CD14-positive monocyte (primary cell): Measurements from ENCODE around the gene TMEM219. TPM values are rescaled to one million over a fixed set of nuclear protein-coding genes. Genes with fewer than 3 reads are reported as not detected.

ENCODE experiments used
- DNase-seq, 3 donors: peaks; one replicate each; pipeline ENCODE4 v3.0.0-alpha.2; 2011 to 2022
- H2AFZ ChIP-seq: 2 replicates; pipeline ENCODE4 v1.6.0; 2012; ENCODE audit warnings: mild to moderate bottlenecking, low read depth, low read length, inconsistent platforms; ENCODE audit not compliant: insufficient read depth, poor library complexity, severe bottlenecking
- H3K27ac ChIP-seq, 2 donors: 1 replicate in 1 of 2; 2 replicates in 1 of 2; pipeline ENCODE4 v1.5.1; 2012 to 2013; ENCODE audit warnings: low read length in 2 of 2, control low read depth in 1 of 2, inconsistent platforms in 1 of 2, low read depth in 1 of 2, mild to moderate bottlenecking in 1 of 2
- H3K27me3 ChIP-seq, 2 donors: one replicate each; pipeline versions ENCODE4 v1.6.0 to v1.6.1; 2011 to 2013; ENCODE audit warnings: low read length in 2 of 2; ENCODE audit not compliant: control insufficient read depth in 2 of 2, insufficient read depth in 2 of 2
- H3K36me3 ChIP-seq, 2 donors: replicated peaks in 1 of 2; 1 replicate in 1 of 2; 2 replicates in 1 of 2; pipeline versions ENCODE4 v1.5.1 to v1.6.1; 2012 to 2013; ENCODE audit warnings: low read length in 2 of 2, control low read depth in 1 of 2, inconsistent platforms in 1 of 2, mild to moderate bottlenecking in 1 of 2; ENCODE audit not compliant: insufficient read depth in 2 of 2, control insufficient read depth in 1 of 2
- H3K4me1 ChIP-seq, 2 donors: 1 replicate in 1 of 2; 2 replicates in 1 of 2; pipeline versions ENCODE4 v1.5.1 to v1.6.1; 2012 to 2013; ENCODE audit warnings: low read length in 2 of 2, control low read depth in 1 of 2, inconsistent platforms in 1 of 2, mild to moderate bottlenecking in 1 of 2, moderate library complexity in 1 of 2; ENCODE audit not compliant: insufficient read depth in 2 of 2, control insufficient read depth in 1 of 2
- H3K4me2 ChIP-seq: replicated peaks from 2 replicates; pipeline ENCODE3; 2012; ENCODE audit warnings: low read length, moderate library complexity, mild to moderate bottlenecking; ENCODE audit not compliant: poor library complexity, severe bottlenecking; ENCODE audit errors: extremely low read depth
- H3K4me3 ChIP-seq, 3 experiments: fragments of 200-600 bp in 1 of 3; sonication (generic) in 1 of 3; replicated peaks in 1 of 3; 1 replicate in 2 of 3; 2 replicates in 1 of 3; pipeline ENCODE4 v1.5.1; 2011 to 2013; ENCODE audit warnings: low read length in 3 of 3, mild to moderate bottlenecking in 3 of 3, control low read depth in 2 of 3, low read depth in 2 of 3, inconsistent platforms in 1 of 3, moderate library complexity in 1 of 3
- H3K79me2 ChIP-seq: 2 replicates; pipeline ENCODE4 v1.6.0; 2012; ENCODE audit warnings: mild to moderate bottlenecking, control low read depth, inconsistent platforms, low read length, moderate library complexity; ENCODE audit not compliant: insufficient read depth
- H3K9ac ChIP-seq: 2 replicates; pipeline ENCODE4 v1.6.0; 2017; ENCODE audit warnings: low read length, mild to moderate bottlenecking; ENCODE audit not compliant: insufficient read depth, poor library complexity, severe bottlenecking
- H3K9me3 ChIP-seq, 2 donors: replicated peaks in 1 of 2; 1 replicate in 1 of 2; 2 replicates in 1 of 2; pipeline versions ENCODE4 v1.5.1 to v1.6.1; 2012 to 2013; ENCODE audit warnings: low read length in 2 of 2, control low read depth in 1 of 2; ENCODE audit not compliant: control insufficient read depth in 1 of 2, insufficient read depth in 1 of 2
- H4K20me1 ChIP-seq: 2 replicates; pipeline ENCODE4 v1.6.0; 2012; ENCODE audit warnings: mild to moderate bottlenecking, low read length, control low read depth, moderate library complexity; ENCODE audit not compliant: insufficient read depth
- H3K27ac Mint-ChIP-seq, 7 donors: one replicate each; pipeline ENCODE4 v1.8.0; 2020; ENCODE audit warnings: mild to moderate bottlenecking in 7 of 7, mixed read lengths in 7 of 7, moderate library complexity in 6 of 7, inconsistent platforms in 2 of 7
- H3K27me3 Mint-ChIP-seq, 3 donors: one replicate each; pipeline ENCODE4 v1.8.0; 2021 to 2022; ENCODE audit warnings: low read depth in 3 of 3, mild to moderate bottlenecking in 3 of 3, mixed read lengths in 3 of 3, moderate library complexity in 3 of 3, inconsistent platforms in 1 of 3
- H3K36me3 Mint-ChIP-seq, 2 donors: one replicate each; pipeline ENCODE4 v1.8.0; 2020; ENCODE audit warnings: mixed read lengths in 2 of 2, inconsistent platforms in 1 of 2, mild to moderate bottlenecking in 1 of 2
- H3K4me1 Mint-ChIP-seq: one replicate; pipeline ENCODE4 v1.8.0; 2020; ENCODE audit warnings: mild to moderate bottlenecking, mixed read lengths
- H3K4me3 Mint-ChIP-seq, 2 donors: one replicate each; pipeline ENCODE4 v1.8.0; 2020; ENCODE audit warnings: mild to moderate bottlenecking in 2 of 2, mixed read lengths in 2 of 2, moderate library complexity in 1 of 2
- H3K9me3 Mint-ChIP-seq, 7 donors: one replicate each; pipeline ENCODE4 v1.8.0; 2020 to 2022; ENCODE audit warnings: mixed read lengths in 7 of 7, mild to moderate bottlenecking in 6 of 7, moderate library complexity in 6 of 7, inconsistent platforms in 2 of 7
- CTCF ChIP-seq: fragments of 200-600 bp; IDR thresholded peaks from one replicate; pipeline ENCODE4 v1.8.0; 2022; ENCODE audit warnings: antibody characterized with exemption, mild to moderate bottlenecking
- WGBS: methylation state at CpG from one replicate; pipeline ENCODE4 v1.1.5; 2013; ENCODE audit warnings: missing lambda C conversion rate; ENCODE audit not compliant: insufficient coverage; 5-methylcytosine and 5-hydroxymethylcytosine counted together
- intact Hi-C, 2 donors: fragments of 100-400 bp; cut with micrococcal nuclease; formaldehyde crosslinking; loops; one replicate each; pipeline versions ENCODE4 v1.15.0 to v1.15.1; 2023
- polyA plus RNA-seq, 3 donors: library from polyadenylated mRNA; depleted of rRNA in 1 of 3; unstranded in 2 of 3; stranded (reverse) in 1 of 3; fragments of 300-500 nt in 2 of 3; fragments of >200 nt in 1 of 3; fragmentation: Illumina TruSeq in 2 of 3; gene quantifications; 1 replicate in 2 of 3; 2 replicates in 1 of 3; pipeline ENCODE4 v1.2.3, GENCODE V29; 2012 to 2021

TMEM219 gene
- polyA plus RNA-seq, 3 donors = 157 to 265 (median 227) TPM

- Histone ChIP-seq H3K4me1 (peaks cover 31 to 43% of the 10 kb centered on the region in 2 donors), H2AFZ (no peak overlapping the region), H3K4me3 (peak overlapping the region in 2 of 3 experiments; percentile 98 to 100), H3K9ac (no peak overlapping the region), H3K4me2 (peak overlapping the region; percentile 100), H3K36me3 (peaks cover 29 to 46% of the 10 kb centered on the region in 2 donors), H3K79me2 (peaks cover 42% of the 10 kb centered on the region), H3K27ac (peak overlapping the region; percentile 18 to 43), H3K27me3 (no peaks in the 10 kb centered on the region), H4K20me1 (peaks cover 46% of the 10 kb centered on the region), H3K9me3 (no peaks in the 10 kb centered on the region)
- Mint-ChIP-seq H3K27me3 (peaks cover 0 to 5% (median 2%) of the 10 kb centered on the region in 3 donors), H3K9me3 (peaks cover 0 to 5% (median 2%) of the 10 kb centered on the region in 7 donors), H3K4me1 (peaks cover 38% of the 10 kb centered on the region), H3K4me3 (peak overlapping the region; percentile 91 to 94), H3K36me3 (peaks cover 29 to 55% of the 10 kb centered on the region in 2 donors), H3K27ac (peak overlapping the region; percentile 15 to 88 (median 80))
- intact Hi-C loops = loop anchor here in 1 of 2 donors (1.0 to 10.0 kb wide), 2 partner anchors 23 to 108 kb away; partner anchors contain the start of genes CDIPT and INO80E
- TF ChIP-seq CTCF = no peak
- 92% methylated on average over 5 of the region's 6 CpGs for WGBS
- DNase-seq = no peak
Observed at GRCh38 chr16:29972992-29973383, 11.1 kb downstream of the TMEM219 start.

GRCh38 chr16:29973384-29974246 is 11.7 kb downstream of the TMEM219 start, which contains the start of gene TAOK2:
Gene TAOK2 (plus strand): TSS chr16:29973868. CDS start chr16:29977773, 3,905 bp downstream.
- peak within 1 kb of the TSS; percentile 63 to 77 for H3K27ac ChIP-seq
- peaks cover 29 to 55% of the 10 kb centered on the region in 2 donors for H3K36me3 Mint-ChIP-seq
- peak; percentile 97 to 99 (median 98) for DNase-seq
- H3K4me2 ChIP-seq = peak within 1 kb of the TSS; percentile 100
- peak within 1 kb of the TSS; percentile 98 for H2AFZ ChIP-seq
- H3K27me3 Mint-ChIP-seq = peaks cover 0 to 5% (median 2%) of the 10 kb centered on the region in 3 donors
- H3K4me1 Mint-ChIP-seq = peaks cover 38% of the 10 kb centered on the region
- intact Hi-C loops = loop anchor here (1.0 to 10.0 kb wide), 2 partner anchors 23 to 109 kb away; partner anchors contain the start of genes INO80E (in 2 of the 2) and CDIPT (in 1 of the 2)
- no peak for TF ChIP-seq CTCF
- 4% methylated on average over 65 of the region's 75 CpGs for WGBS
- peak within 1 kb of the TSS; percentile 82 to 96 (median 93) for H3K27ac Mint-ChIP-seq
- H3K4me1 ChIP-seq = peaks cover 31 to 43% of the 10 kb centered on the region in 2 donors
- peaks cover 0 to 5% (median 2%) of the 10 kb centered on the region in 7 donors for H3K9me3 Mint-ChIP-seq
- H3K9me3 ChIP-seq = no peaks in the 10 kb centered on the region
- peaks cover 46% of the 10 kb centered on the region for H3K79me2 ChIP-seq
- H3K4me3 Mint-ChIP-seq = peak within 1 kb of the TSS; percentile 91 to 94
- peaks cover 46% of the 10 kb centered on the region for H4K20me1 ChIP-seq
- H3K4me3 ChIP-seq = peak within 1 kb of the TSS; percentile 79 to 100 (median 98)
- H3K27me3 ChIP-seq = no peaks in the 10 kb centered on the region
- peaks cover 29 to 46% of the 10 kb centered on the region in 2 donors for H3K36me3 ChIP-seq
- peak within 1 kb of the TSS; percentile 83 for H3K9ac ChIP-seq
